WTC11 (cell line): ENCODE measurements around the gene FAM13C. TPM values are rescaled to one million over a fixed set of nuclear protein-coding genes. Genes with fewer than 3 reads are reported as not detected.
"Not testable (repeated sequence)": the region's sequence is repeated elsewhere in the genome, so short reads cannot be mapped to it uniquely, and the experiment has no call there.

Experiments
- ATAC-seq: fragments of 200-7000 bp; cut with Tn5 transposase; 2 replicates; pipeline ENCODE4 v1.10.0; 2021; ENCODE audit warnings: mild to moderate bottlenecking, moderate library complexity
- CTCF ChIA-PET: fragments of 300-600 bp; sonication (Branson Sonifier 250); formaldehyde crosslinking; loops from one replicate; lab custom pipeline; 2021; ENCODE audit warnings: antibody characterized with exemption; lab: Charles Lee
- POLR2A ChIA-PET: fragments of 350-600 bp; sonication (Branson Sonifier 250); formaldehyde crosslinking; loops from one replicate; lab custom pipeline; 2021; ENCODE audit warnings: antibody characterized with exemption; lab: Charles Lee
- DNase-seq: peaks from one replicate; pipeline ENCODE4 v3.0.0; 2021; ENCODE audit warnings: low spot score
- H3K27ac Mint-ChIP-seq: 2 replicates; pipeline ENCODE4 v1.8.0; 2021; ENCODE audit warnings: mixed read lengths
- H3K27me3 Mint-ChIP-seq: 2 replicates; pipeline ENCODE4 v1.8.0; 2021; ENCODE audit warnings: low read depth, mild to moderate bottlenecking, moderate library complexity, mixed read lengths
- H3K36me3 Mint-ChIP-seq: 2 replicates; pipeline ENCODE4 v1.8.0; 2021; ENCODE audit warnings: mixed read lengths
- H3K4me1 Mint-ChIP-seq: 2 replicates; pipeline ENCODE4 v1.8.0; 2022; ENCODE audit warnings: mixed read lengths
- H3K4me3 Mint-ChIP-seq: 2 replicates; pipeline ENCODE4 v1.8.0; 2021; ENCODE audit warnings: mild to moderate bottlenecking, moderate library complexity, mixed read lengths
- H3K9me3 Mint-ChIP-seq: 2 replicates; pipeline ENCODE4 v1.8.0; 2021; ENCODE audit warnings: mixed read lengths
- ATF2 ChIP-seq: sonication (generic); formaldehyde crosslinking; IDR thresholded peaks from 2 replicates; pipeline ENCODE4 v1.8.1; 2022; ENCODE audit warnings: low read depth, missing genetic modification reagents, borderline replicate concordance
- ATF6 ChIP-seq: sonication (generic); formaldehyde crosslinking; IDR thresholded peaks from 2 replicates; pipeline ENCODE4 v1.8.1; 2023; ENCODE audit warnings: mild to moderate bottlenecking, missing genetic modification reagents
- JUN ChIP-seq: sonication (generic); formaldehyde crosslinking; IDR thresholded peaks from 2 replicates; pipeline ENCODE4 v1.8.0; 2023; ENCODE audit warnings: mild to moderate bottlenecking, missing genetic modification reagents
- PREB ChIP-seq: sonication (generic); formaldehyde crosslinking; IDR thresholded peaks from 2 replicates; pipeline ENCODE4 v1.8.1; 2022; ENCODE audit warnings: mild to moderate bottlenecking, missing genetic modification reagents, moderate library complexity, borderline replicate concordance
- PRRX2 ChIP-seq: fragments of 250-450 bp; sonication (Bioruptor Pico); IDR thresholded peaks from 2 replicates; pipeline ENCODE4 v1.8.0; 2021; ENCODE audit warnings: mild to moderate bottlenecking
- SOX15 ChIP-seq: fragments of 250-450 bp; sonication (Bioruptor Pico); IDR thresholded peaks from 2 replicates; pipeline ENCODE4 v1.9.0; 2021; ENCODE audit warnings: mild to moderate bottlenecking
- TEAD1 ChIP-seq: sonication (generic); formaldehyde crosslinking; IDR thresholded peaks from 2 replicates; pipeline ENCODE4 v1.8.0; 2022; ENCODE audit warnings: mild to moderate bottlenecking, missing genetic modification reagents
- TP53 ChIP-seq: sonication (generic); formaldehyde crosslinking; IDR thresholded peaks from 2 replicates; pipeline ENCODE4 v1.8.1; 2023; ENCODE audit warnings: mild to moderate bottlenecking, missing genetic modification reagents
- ZNF121 ChIP-seq: sonication (generic); formaldehyde crosslinking; IDR thresholded peaks from 2 replicates; pipeline ENCODE4 v1.8.0; 2023; ENCODE audit warnings: missing genetic modification reagents
- ZNF232 ChIP-seq: sonication (generic); formaldehyde crosslinking; IDR thresholded peaks from 2 replicates; pipeline ENCODE4 v1.8.0; 2022; ENCODE audit warnings: mild to moderate bottlenecking, missing genetic modification reagents
- ZNF317 ChIP-seq: sonication (generic); formaldehyde crosslinking; IDR thresholded peaks from 2 replicates; pipeline ENCODE4 v1.8.1; 2023; ENCODE audit warnings: low read depth, mild to moderate bottlenecking, moderate library complexity, missing genetic modification reagents, borderline replicate concordance
- ZSCAN18 ChIP-seq: fragments of 250-450 bp; sonication (Bioruptor Pico); IDR thresholded peaks from 2 replicates; pipeline ENCODE4 v2.1.2; 2022; ENCODE audit warnings: mild to moderate bottlenecking, moderate library complexity
- total RNA-seq: library from RNA; stranded (reverse); gene quantifications from 3 replicates; pipeline ENCODE4 v1.2.3, GENCODE V29; 2021
- TF ChIP-seq, protein P1 (sequence below): sonication (generic); formaldehyde crosslinking; IDR thresholded peaks from 2 replicates; pipeline ENCODE4 v1.8.1; 2023; ENCODE audit warnings: mild to moderate bottlenecking, missing genetic modification reagents, borderline replicate concordance

FAM13C gene
- total RNA-seq, 1 experiment from 2014 or later: 1.5 TPM

GRCh38 chr10:59225211-59225610 lies 137.1 kb downstream of the FAM13C start (continued):
- no peak for TF ChIP-seq ATF2 (CRISPR knock-in tag)
- TF ChIP-seq ZSCAN18 (CRISPR knock-in tag): no peak
- TF ChIP-seq ZNF121: no peak
- TF ChIP-seq ATF6 (CRISPR knock-in tag): no peak

DNA sequence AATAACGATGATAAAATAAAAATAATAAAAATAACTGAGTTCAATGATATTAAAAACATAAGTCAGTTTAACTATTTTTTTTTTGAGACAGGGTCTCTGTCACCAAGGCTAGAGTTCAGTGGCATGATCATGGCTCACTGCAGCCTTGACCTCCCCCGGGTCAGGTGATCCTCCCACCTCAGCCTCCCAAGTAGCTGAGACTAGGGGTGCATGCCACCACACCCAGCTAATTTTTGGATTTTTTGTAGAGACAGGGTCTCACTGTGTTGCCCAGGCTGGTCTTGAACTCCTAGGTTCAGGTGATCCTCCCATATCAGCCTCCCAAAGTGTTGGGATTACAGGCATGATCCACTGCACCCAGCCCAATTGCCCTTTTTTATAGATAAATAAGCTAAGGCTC lies 138.8 kb downstream of the FAM13C start:
- H3K9me3 Mint-ChIP-seq, H3K27ac Mint-ChIP-seq, POLR2A ChIA-PET, CTCF ChIA-PET, H3K36me3 Mint-ChIP-seq, H3K4me1 Mint-ChIP-seq, H3K27me3 Mint-ChIP-seq, DNase-seq, H3K4me3 Mint-ChIP-seq, ATAC-seq: not testable (repeated sequence)

DNA sequence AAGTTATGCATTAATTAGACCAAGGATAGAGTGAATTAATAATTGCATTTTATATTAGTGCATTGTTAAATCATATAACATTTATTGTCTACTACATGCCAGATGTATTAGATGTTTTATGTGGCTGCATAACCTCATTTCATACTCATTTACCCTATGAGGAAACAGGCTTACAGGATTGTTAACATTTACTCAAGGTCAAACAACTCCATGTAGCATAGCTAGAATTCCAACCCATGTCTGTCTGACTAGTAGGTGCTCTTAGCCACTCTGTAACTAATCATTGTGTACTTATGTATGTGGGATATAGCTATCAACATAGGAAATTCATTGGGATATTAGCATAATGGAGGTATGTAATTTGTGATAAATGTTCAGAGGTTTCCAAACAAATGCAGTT lies 139.6 kb downstream of the FAM13C start:
- H3K27ac Mint-ChIP-seq: no peak overlapping the region
- ATAC-seq: no peak
- TF ChIP-seq ZSCAN18 (CRISPR knock-in tag): no peak
- no peak for TF ChIP-seq PRRX2 (CRISPR knock-in tag)
- no peak for TF ChIP-seq ZNF232 (CRISPR knock-in tag)
- no peak for TF ChIP-seq ZNF317 (CRISPR knock-in tag)
- TF ChIP-seq TP53 (CRISPR knock-in tag): no peak
- TF ChIP-seq JUN (CRISPR knock-in tag): no peak
- TF ChIP-seq TEAD1 (CRISPR knock-in tag): no peak
- TF ChIP-seq, all 79 proteins: peak for 0
- peaks cover 8% of the 10 kb centered on the region; the same call in 1 of the 2 replicates for H3K4me1 Mint-ChIP-seq
- H3K4me3 Mint-ChIP-seq: no peak overlapping the region
- H3K9me3 Mint-ChIP-seq: no peaks in the 10 kb centered on the region
- POLR2A ChIA-PET: no interaction called here
- no peaks in the 10 kb centered on the region for H3K36me3 Mint-ChIP-seq
- no peak for DNase-seq
- CTCF ChIA-PET: interaction anchor here (1.2 kb wide), 1 partner anchor 358 kb away, joined by 3 read pairs; no protein-coding TSS in a partner anchor
- no peaks in the 10 kb centered on the region for H3K27me3 Mint-ChIP-seq

GRCh38 chr10:59216178-59216869 lies 146.0 kb downstream of the FAM13C start:
- ChIA-PET CTCF (no interaction called here), POLR2A (no interaction called here)
- Mint-ChIP-seq H3K4me1 (peaks cover 8% of the 10 kb centered on the region; the same call in 1 of the 2 replicates), H3K4me3 (no peak overlapping the region), H3K27ac (no peak overlapping the region), H3K36me3 (no peaks in the 10 kb centered on the region), H3K27me3 (no peaks in the 10 kb centered on the region), H3K9me3 (no peaks in the 10 kb centered on the region)
- TF ChIP-seq, protein P1, sequence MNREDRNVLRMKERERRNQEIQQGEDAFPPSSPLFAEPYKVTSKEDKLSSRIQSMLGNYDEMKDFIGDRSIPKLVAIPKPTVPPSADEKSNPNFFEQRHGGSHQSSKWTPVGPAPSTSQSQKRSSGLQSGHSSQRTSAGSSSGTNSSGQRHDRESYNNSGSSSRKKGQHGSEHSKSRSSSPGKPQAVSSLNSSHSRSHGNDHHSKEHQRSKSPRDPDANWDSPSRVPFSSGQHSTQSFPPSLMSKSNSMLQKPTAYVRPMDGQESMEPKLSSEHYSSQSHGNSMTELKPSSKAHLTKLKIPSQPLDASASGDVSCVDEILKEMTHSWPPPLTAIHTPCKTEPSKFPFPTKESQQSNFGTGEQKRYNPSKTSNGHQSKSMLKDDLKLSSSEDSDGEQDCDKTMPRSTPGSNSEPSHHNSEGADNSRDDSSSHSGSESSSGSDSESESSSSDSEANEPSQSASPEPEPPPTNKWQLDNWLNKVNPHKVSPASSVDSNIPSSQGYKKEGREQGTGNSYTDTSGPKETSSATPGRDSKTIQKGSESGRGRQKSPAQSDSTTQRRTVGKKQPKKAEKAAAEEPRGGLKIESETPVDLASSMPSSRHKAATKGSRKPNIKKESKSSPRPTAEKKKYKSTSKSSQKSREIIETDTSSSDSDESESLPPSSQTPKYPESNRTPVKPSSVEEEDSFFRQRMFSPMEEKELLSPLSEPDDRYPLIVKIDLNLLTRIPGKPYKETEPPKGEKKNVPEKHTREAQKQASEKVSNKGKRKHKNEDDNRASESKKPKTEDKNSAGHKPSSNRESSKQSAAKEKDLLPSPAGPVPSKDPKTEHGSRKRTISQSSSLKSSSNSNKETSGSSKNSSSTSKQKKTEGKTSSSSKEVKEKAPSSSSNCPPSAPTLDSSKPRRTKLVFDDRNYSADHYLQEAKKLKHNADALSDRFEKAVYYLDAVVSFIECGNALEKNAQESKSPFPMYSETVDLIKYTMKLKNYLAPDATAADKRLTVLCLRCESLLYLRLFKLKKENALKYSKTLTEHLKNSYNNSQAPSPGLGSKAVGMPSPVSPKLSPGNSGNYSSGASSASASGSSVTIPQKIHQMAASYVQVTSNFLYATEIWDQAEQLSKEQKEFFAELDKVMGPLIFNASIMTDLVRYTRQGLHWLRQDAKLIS (CRISPR knock-in tag): no peak
- TF ChIP-seq PREB (CRISPR knock-in tag): no peak
- no peak for TF ChIP-seq SOX15
- ATAC-seq (no peak), DNase-seq (no peak)
